Ishikawa (cell line): ENCODE data around the gene CSAD.

ENCODE experiments used
- FOXM1 ChIP-seq: IDR thresholded peaks from 2 replicates; pipeline ENCODE4 v1.6.1; 2012; ENCODE audit warnings: low read depth, borderline replicate concordance
- TAF1 ChIP-seq: IDR thresholded peaks from 2 replicates; pipeline ENCODE4 v1.6.1; 2012; ENCODE audit warnings: low read depth, mild to moderate bottlenecking

GRCh38 chr12:53215497-53215896 lies 34.8 kb upstream of the CSAD start:
- TF ChIP-seq TAF1 (no peak), FOXM1 (no peak)
